ENCODE data around the gene PIEZO1. TPM values are rescaled to one million over a fixed set of nuclear protein-coding genes. Genes with fewer than 3 reads are reported as not detected.

PIEZO1 gene
- total and polyA plus RNA-seq, 2 donors (not counting 1 experiment from before 2014, with no cell fraction given), result 108 to 331 TPM

DNA sequence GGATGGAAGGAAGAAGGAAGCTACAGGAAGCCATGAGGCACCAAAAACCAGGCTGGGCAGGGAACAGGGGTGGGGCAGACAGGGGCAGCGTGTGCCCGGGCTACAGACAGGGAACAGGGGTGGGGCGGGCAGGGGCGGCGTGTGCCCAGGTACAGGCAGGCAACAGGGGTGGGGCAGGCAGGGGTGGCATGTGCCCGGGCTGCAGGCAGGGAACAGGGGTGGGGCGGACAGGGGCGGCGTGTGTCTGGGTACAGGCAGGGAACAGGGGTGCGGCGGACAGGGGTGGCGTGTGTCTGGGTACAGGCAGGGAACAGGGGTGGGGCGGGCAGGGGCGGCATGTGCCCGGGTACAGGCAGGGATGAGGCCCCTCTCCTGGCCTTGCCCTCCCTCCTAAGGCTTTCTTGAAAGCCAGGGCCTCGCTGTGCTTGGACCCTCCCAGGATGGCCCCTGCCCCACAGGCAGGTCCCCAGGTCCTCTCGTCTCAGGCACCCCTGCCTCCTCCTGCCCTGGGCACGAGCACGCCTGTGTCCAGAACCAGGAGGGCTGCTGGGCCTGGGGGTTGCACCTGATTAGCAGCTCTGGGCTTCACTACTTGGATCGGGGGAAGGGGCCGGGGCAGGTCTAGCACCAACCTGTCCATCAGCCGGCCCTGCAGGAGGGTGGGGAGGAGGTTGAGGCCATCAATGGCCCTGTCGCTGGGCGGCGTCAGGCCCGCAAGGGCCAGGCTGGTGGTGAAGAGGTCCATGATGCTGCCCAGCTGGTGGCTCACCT, 41.2 kb upstream of the PIEZO1 start:
- 96% methylated on average over 25 of the region's 26 CpGs for WGBS (ENCODE audit: insufficient coverage)
- CTCF ChIA-PET, result no interaction called here
- TF ChIP-seq, protein P1, sequence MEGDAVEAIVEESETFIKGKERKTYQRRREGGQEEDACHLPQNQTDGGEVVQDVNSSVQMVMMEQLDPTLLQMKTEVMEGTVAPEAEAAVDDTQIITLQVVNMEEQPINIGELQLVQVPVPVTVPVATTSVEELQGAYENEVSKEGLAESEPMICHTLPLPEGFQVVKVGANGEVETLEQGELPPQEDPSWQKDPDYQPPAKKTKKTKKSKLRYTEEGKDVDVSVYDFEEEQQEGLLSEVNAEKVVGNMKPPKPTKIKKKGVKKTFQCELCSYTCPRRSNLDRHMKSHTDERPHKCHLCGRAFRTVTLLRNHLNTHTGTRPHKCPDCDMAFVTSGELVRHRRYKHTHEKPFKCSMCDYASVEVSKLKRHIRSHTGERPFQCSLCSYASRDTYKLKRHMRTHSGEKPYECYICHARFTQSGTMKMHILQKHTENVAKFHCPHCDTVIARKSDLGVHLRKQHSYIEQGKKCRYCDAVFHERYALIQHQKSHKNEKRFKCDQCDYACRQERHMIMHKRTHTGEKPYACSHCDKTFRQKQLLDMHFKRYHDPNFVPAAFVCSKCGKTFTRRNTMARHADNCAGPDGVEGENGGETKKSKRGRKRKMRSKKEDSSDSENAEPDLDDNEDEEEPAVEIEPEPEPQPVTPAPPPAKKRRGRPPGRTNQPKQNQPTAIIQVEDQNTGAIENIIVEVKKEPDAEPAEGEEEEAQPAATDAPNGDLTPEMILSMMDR (IDR thresholded peaks at IDR 0.05), result no peak
- TF ChIP-seq EZH2 (IDR thresholded peaks at IDR 0.05; ENCODE audit: borderline replicate concordance, insufficient read depth, low read depth, low read length, poor library complexity, severe bottlenecking), result no peak
- no peak for DNase-seq
- no peak overlapping the region for H3K4me2 ChIP-seq (replicated peaks; ENCODE audit: low read depth, low read length, poor library complexity, severe bottlenecking)
- ATAC-seq (ENCODE audit: low read depth), result no peak
- no peaks in the 10 kb centered on the region for H3K79me2 ChIP-seq (ENCODE audit: control insufficient read depth, insufficient read depth, low read length)
- H3K27ac Mint-ChIP-seq, result no peak overlapping the region
- H3K4me3 ChIP-seq (ENCODE audit: control extremely low read depth in 1 of 5, extremely low read depth in 1 of 5, insufficient read depth in 1 of 5, low read depth in 2 of 5, low read length in 4 of 5), result no peak overlapping the region
- POLR2A ChIA-PET, result interaction anchor here (0.6 kb wide), 1 partner anchor 223 kb away, joined by 4 read pairs; no protein-coding TSS in a partner anchor
- intact Hi-C loops (cut with micrococcal nuclease), result no loop called here
- no peak overlapping the region for H2AFZ ChIP-seq (ENCODE audit: insufficient read depth, low read depth, low read length, poor library complexity, severe bottlenecking)
- no peaks in the 10 kb centered on the region for H4K20me1 ChIP-seq (ENCODE audit: control insufficient read depth, insufficient read depth, low read length, poor library complexity, severe bottlenecking)
- no peak overlapping the region for H3K9ac ChIP-seq (ENCODE audit: low read length)
- H3K4me1 Mint-ChIP-seq, result no peaks in the 10 kb centered on the region
- H3K27ac ChIP-seq (ENCODE audit: low read length in 2 of 2), result no peak overlapping the region
- no peaks in the 10 kb centered on the region for H3K27me3 ChIP-seq (replicated peaks in 1 of 4; ENCODE audit: control extremely low read depth in 1 of 4, control insufficient read depth in 3 of 4, insufficient read depth in 4 of 4, low read length in 3 of 4)
- H3K4me1 ChIP-seq (ENCODE audit: control insufficient read depth in 2 of 2, insufficient read depth in 2 of 2, low read length in 2 of 2), result no peaks in the 10 kb centered on the region
- no peaks in the 10 kb centered on the region for H3K9me3 ChIP-seq (ENCODE audit: control extremely low read depth in 1 of 3, control insufficient read depth in 2 of 3, insufficient read depth in 1 of 3, low read length in 2 of 3)
- H3K9me3 Mint-ChIP-seq (ENCODE audit: insufficient read depth), result no peaks in the 10 kb centered on the region
- H3K27me3 Mint-ChIP-seq, result no peaks in the 10 kb centered on the region
- peaks cover 0 to 19% of the 10 kb centered on the region in 2 experiments for H3K36me3 ChIP-seq (replicated peaks in 1 of 2; ENCODE audit: control extremely low read depth in 1 of 2, control insufficient read depth in 1 of 2, extremely low read depth in 1 of 2, insufficient read depth in 2 of 2, low read length in 1 of 2)
- H3K4me3 Mint-ChIP-seq, result no peak overlapping the region

DNA sequence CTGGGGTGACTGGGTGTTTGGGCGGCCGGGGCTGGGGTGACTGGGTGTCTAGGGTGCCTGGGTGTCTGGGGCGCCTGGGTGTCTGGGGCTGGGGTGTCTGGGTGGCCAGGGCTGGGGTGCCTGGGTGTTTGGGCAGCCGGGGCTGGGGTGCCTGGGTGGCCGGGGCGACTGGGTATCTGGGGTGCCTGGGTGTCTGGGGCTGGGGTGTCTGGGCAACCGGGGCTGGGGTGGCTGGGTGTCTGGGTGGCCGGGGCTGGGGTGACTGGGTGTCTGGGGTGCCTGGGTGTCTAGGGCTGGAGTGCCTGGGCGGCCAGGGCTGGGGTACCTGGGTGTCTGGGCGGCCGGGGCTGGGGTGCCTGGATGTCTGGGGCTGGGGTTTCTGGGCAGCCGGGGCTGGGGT, 40.1 kb upstream of the PIEZO1 start:
- Mint-ChIP-seq H3K27me3 (no peaks in the 10 kb centered on the region), H3K4me1 (no peaks in the 10 kb centered on the region), H3K9me3 (ENCODE audit: insufficient read depth) (no peaks in the 10 kb centered on the region), H3K27ac (no peak overlapping the region), H3K4me3 (no peak overlapping the region)
- no peak overlapping the region for H3K9ac ChIP-seq (ENCODE audit: low read length)
- no peak for ATAC-seq (ENCODE audit: low read depth)
- ChIA-PET POLR2A (no interaction called here), CTCF (no interaction called here)
- no peak overlapping the region for H3K4me2 ChIP-seq (replicated peaks; ENCODE audit: low read depth, low read length, poor library complexity, severe bottlenecking)
- no peak for DNase-seq
- H3K27me3 ChIP-seq (replicated peaks in 1 of 4; ENCODE audit: control extremely low read depth in 1 of 4, control insufficient read depth in 3 of 4, insufficient read depth in 4 of 4, low read length in 3 of 4), result no peaks in the 10 kb centered on the region
- no peaks in the 10 kb centered on the region for H3K9me3 ChIP-seq (ENCODE audit: control extremely low read depth in 1 of 3, control insufficient read depth in 2 of 3, insufficient read depth in 1 of 3, low read length in 2 of 3)
- H3K36me3 ChIP-seq (replicated peaks in 1 of 2; ENCODE audit: control extremely low read depth in 1 of 2, control insufficient read depth in 1 of 2, extremely low read depth in 1 of 2, insufficient read depth in 2 of 2, low read length in 1 of 2), result peaks cover 0 to 24% of the 10 kb centered on the region in 2 experiments
- H2AFZ ChIP-seq (ENCODE audit: insufficient read depth, low read depth, low read length, poor library complexity, severe bottlenecking), result no peak overlapping the region
- no peak overlapping the region for H3K4me3 ChIP-seq (ENCODE audit: control extremely low read depth in 1 of 5, extremely low read depth in 1 of 5, insufficient read depth in 1 of 5, low read depth in 2 of 5, low read length in 4 of 5)
- WGBS (ENCODE audit: insufficient coverage), result 99% methylated on average over 8 of the region's 12 CpGs
- TF ChIP-seq EZH2 (IDR thresholded peaks at IDR 0.05; ENCODE audit: borderline replicate concordance, insufficient read depth, low read depth, low read length, poor library complexity, severe bottlenecking), result no peak
- TF ChIP-seq, protein P1 (IDR thresholded peaks at IDR 0.05), result no peak
- H3K27ac ChIP-seq (ENCODE audit: low read length in 2 of 2), result no peak overlapping the region
- H3K79me2 ChIP-seq (ENCODE audit: control insufficient read depth, insufficient read depth, low read length), result no peaks in the 10 kb centered on the region
- H4K20me1 ChIP-seq (ENCODE audit: control insufficient read depth, insufficient read depth, low read length, poor library complexity, severe bottlenecking), result no peaks in the 10 kb centered on the region
- intact Hi-C loops (cut with micrococcal nuclease), result no loop called here
- no peaks in the 10 kb centered on the region for H3K4me1 ChIP-seq (ENCODE audit: control insufficient read depth in 2 of 2, insufficient read depth in 2 of 2, low read length in 2 of 2)

Measured in B cell (primary cell).